Measurements from ENCODE around the gene NKD1. TPM values are rescaled to one million over a fixed set of nuclear protein-coding genes. Genes with fewer than 3 reads are reported as not detected.

The NKD1 gene
- total RNA-seq, 1 experiment from 2014 or later = 11.4 TPM

- Histone ChIP-seq H3K4me2 (ENCODE audit: low read length) (no peak overlapping the region), H3K4me3 (replicated peaks in 1 of 2; ENCODE audit: low read depth in 1 of 2, low read length in 2 of 2) (no peak overlapping the region), H3K79me2 (ENCODE audit: insufficient read depth, low read length) (no peaks in the 10 kb centered on the region), H4K20me1 (ENCODE audit: insufficient read depth) (no peaks in the 10 kb centered on the region), H3K4me1 (ENCODE audit: control insufficient read depth in 1 of 2, insufficient read depth in 2 of 2, low read length in 2 of 2) (no peaks in the 10 kb centered on the region), H3K9me3 (ENCODE audit: control insufficient read depth in 1 of 2, insufficient read depth in 1 of 2, low read depth in 1 of 2, low read length in 2 of 2) (no peaks in the 10 kb centered on the region), H3K9me2 (ENCODE audit: insufficient read depth) (no peaks in the 10 kb centered on the region), H2AFZ (ENCODE audit: low read depth, low read length, poor library complexity, severe bottlenecking) (no peak overlapping the region), H3K27ac (ENCODE audit: low read depth, low read length) (no peak overlapping the region), H3K9ac (ENCODE audit: low read length) (no peak overlapping the region), H3K36me3 (ENCODE audit: control insufficient read depth in 1 of 2, insufficient read depth in 2 of 2, low read length in 2 of 2) (no peaks in the 10 kb centered on the region), H3K27me3 (ENCODE audit: insufficient read depth, low read length) (no peaks in the 10 kb centered on the region)
- ChIA-PET CTCF (interaction anchor here (0.8 to 1.0 kb wide), 6 partner anchors 51 to 318 kb away, joined by 3 to 6 read pairs (median 3); no protein-coding TSS in a partner anchor), POLR2A (no interaction called here), RAD21 (ENCODE audit: low non-redundant PET in 1 of 2, low total read pairs in 2 of 2, uncharacterized antibody in 2 of 2, unreplicated experiment in 2 of 2) (interaction anchor here in 1 of 2 experiments (0.8 to 1.0 kb wide), 2 partner anchors 33 to 270 kb away, joined by 3 read pairs; no protein-coding TSS in a partner anchor)
- TF ChIP-seq MAX (IDR thresholded peaks at IDR 0.05) (no peak), EGR1 (IDR thresholded peaks at IDR 0.05; ENCODE audit: low read depth) (no peak), CTCF (IDR thresholded peaks at IDR 0.05 in 2 of 3, conservative IDR thresholded peaks at IDR 0.05 in 1 of 3; ENCODE audit: borderline replicate concordance in 1 of 3, insufficient read depth in 1 of 3, low read depth in 2 of 3, low read length in 2 of 3) (peak; percentile 28 to 53 (median 47); a peak in 5 of 6 replicates), SRF (IDR thresholded peaks at IDR 0.05; ENCODE audit: low read depth) (no peak), ELF1 (IDR thresholded peaks at IDR 0.05; ENCODE audit: borderline replicate concordance, low read depth) (no peak), EZH2 (IDR thresholded peaks at IDR 0.05) (no peak), CEBPB (IDR thresholded peaks at IDR 0.05; ENCODE audit: low read depth) (no peak), RAD21 (IDR thresholded peaks at IDR 0.05; ENCODE audit: low read depth) (peak; percentile 69)
- intact Hi-C loops (cut with micrococcal nuclease) = no loop called here
- DNase-seq (ENCODE audit: low read depth, low spot score) = peak; percentile 19
- BruUV-seq (replicated peaks) = no TSS peak
- ATAC-seq = peak; percentile 90
These were observed 96.5 kb downstream of the NKD1 start for GRCh38 chr16:50644729-50645128.
